Stimulated activated CD4-positive, alpha-beta T cell treated with anti-CD3 and anti-CD28 coated beads, Interleukin-2, amount 100 ng/mL, for 48 hours (primary cell): Measurements from ENCODE around the gene ICE2.

Experiments
- DNase-seq, 2 donors: peaks; one replicate each; pipeline ENCODE4 v3.0.0-alpha.2; 2020

ICE2 gene

DNA sequence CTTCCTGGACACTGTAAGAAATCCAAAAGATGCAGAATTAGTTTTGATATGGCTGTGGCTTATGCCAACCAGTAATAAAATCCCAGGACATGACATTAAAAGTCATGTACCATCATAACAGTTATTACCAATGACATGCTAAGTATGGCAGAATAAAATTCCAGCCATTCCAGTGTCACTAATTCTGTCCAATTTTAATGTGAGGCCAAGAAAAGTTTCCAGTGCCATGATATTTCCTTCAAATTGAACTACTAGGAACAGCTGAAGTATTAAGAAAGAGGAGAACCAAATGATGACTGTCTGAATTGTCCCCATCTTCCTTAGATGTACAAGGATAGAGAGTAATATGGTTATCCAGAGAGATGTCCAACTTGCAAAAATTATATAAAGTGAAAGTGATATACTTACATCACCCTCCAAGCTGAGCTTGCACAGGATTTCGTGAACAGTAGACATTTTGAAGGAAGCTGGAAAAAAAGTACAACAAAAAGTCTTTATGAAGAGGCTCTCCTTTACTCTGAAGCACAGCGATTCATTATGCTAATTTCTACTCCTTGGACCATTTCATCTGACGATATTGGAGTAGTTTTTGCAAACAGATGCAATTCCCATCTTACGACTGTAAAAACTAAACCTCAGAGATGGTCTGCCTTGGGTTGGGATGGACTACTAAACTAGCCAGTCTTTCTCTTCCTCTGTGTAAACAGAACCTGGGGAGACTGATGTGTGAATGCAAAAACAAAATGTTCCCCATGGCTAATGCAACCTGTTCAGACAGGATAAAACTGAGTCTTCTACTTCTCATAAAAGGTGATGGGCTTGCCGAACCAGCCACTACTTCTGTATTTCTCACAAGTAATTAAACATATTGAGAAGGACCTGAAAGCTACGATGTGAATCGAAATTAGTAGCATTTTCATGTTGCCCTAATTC lies 93.1 kb downstream of the ICE2 start:
- no peak for DNase-seq

DNA sequence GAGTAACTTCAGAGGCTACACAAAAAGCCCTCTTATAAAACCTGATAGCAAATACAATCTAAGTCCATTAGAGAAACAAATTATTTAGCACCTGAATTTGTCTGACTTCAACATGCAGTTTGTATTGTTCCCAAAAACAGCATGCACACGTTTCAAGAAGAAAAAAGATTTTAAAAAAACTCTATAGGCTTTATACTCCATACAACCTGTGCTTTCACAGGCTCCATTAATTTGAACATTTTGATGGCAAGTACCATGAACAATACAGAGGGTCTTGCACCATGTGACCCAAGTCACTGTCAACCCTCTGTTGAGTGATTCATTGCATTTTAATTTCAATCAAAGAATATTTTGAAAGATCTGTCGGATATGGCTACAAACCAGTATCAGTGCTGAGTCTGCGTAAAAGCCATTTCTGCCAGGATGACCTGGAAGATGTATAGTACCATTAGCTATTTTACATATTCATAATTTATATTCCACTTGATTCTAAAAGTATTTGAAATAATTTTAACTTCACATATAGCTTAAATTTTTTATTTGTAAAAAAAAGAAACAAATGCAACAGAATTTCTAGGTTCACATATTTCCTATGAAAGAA lies 94.3 kb downstream of the ICE2 start:
- no peak for DNase-seq

DNA sequence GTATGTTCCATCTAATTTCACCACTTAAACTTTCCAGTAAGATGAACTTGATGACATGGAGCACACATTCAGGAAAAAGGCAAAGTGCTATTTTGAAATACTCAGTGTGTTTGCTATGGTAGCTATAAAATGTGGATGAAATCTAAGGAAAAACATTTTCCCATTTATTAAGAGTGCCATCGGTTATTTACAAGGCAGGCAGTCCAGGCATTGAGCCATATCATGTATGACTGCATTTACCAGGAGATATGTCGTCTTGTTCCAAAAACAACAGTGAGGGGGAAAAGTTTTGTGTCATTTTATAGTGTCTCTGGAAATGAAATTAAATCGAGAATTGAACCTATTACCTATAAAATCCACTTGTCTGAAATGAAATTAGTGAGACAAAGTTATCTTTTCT lies 94.9 kb downstream of the ICE2 start:
- no peak for DNase-seq

DNA sequence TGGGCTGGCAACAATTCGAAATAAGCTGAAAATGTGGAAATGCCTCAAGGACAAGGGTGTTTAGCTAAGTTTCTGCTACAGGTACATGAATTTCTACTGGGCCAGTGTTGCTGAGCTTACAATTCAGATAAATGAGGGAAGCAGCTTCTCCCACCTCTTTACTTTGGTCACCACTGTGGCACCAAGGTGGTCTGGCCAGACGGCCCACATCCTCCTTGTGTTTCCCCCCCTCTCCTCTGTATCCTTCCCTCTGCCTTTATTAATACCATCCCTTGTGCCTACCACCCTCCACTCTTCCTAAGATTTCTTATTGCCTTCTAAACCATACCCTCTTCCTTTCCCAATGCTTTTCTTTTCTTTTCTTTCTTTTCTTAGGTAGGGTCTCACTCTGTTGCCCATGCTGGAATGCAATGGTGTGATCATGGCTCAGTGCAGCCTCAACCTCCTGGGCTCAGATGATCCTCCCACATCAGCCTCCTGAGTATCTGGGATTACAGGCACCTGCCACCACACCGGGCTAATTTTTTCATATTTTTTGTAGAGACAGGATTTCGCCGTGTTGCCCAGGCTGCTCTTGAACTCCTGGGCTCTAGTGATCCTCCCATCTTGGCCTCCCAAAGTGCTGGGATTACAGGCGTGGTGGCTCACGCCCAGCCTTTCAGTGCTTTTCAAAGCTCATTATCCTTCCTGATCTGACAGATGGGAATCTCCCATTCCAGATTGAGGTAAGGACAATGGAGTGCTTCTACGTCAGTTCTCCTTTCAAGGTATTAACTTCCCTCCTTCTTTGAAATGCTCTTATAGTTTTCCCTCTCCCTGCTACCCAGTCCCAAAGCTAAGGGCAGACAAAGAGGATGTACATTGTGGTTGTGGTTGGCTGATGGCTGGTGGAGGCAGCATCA lies 95.9 kb downstream of the ICE2 start:
- no peak for DNase-seq

DNA sequence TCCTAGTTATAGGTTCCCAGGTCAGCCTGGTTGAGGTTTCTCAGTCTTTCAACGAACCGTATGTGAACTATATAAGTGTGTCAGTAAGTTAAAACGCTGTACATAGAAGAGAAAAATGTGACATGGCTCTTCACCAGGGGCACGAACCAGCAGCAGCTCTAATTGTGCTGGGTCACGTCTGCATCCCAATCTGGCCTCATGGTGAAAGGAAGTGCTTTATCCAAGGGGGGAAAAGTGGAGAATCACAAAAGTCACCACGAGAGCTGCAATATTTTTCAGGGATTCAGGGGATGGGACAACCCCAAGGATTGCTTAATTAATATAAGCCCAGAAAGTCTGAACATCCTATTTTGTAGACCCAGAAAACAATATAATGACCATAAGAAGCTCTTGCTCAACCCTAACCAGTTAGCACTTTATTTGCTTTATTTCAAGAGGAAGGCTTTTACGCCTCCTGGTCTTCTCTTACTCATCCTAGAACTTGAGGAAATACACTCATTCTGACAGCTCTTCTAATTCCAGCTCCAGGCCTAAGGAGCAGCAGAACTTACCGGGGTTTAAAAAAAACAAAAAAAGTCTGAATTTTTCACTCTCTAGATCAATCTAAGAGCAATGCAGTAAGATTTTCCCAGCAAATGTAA lies 97.7 kb downstream of the ICE2 start:
- DNase-seq = no peak

DNA sequence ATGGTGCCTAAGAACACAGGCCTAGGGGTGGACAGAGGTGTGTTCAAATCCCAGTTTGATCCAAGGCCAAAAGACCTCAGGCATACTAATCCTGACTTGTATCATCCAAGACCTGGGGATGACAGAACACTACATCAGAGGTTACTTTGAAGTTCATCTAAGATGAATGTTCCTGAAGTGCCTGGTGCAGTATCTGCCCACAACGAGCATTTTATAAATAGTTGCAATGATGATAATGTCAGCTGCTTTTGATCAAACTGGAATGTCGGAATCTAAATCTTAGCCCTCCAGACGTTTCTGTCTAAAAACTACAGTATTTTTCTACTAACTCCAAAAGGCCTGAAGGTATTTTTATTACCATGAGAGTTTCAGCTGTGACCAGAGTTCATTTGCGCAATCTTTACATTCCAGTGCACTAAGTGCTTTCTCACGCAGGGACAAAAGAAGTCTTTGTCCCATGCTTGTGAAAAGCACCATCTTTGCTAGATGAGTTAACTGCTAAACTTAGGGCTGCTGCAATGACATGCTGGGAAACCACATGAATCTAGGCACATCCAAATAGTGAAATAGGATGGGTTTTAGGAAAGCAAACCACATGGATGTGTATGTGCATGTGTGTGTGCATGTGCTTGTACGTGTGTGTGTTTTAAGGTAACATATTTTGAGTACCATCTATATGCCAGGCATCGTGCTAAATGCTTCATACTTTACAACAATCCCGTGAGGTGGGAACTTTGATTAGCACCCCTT lies 99.2 kb downstream of the ICE2 start:
- no peak for DNase-seq

DNA sequence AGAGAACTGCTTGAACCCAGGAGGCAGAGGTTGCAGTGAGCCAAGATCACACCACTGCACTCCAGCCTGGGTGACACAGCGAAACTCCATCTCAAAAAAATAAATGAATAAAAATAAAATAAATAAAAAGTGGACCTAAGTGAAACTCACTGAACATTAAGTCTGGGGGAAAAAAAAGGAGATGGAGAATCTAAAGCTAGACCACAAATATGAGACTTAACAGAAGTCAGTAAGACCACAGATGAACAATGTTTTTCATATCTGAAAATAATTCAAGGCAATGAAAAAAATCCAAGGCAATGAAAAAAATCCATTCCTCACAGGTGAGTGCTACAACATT lies 99.8 kb downstream of the ICE2 start:
- no peak for DNase-seq

DNA sequence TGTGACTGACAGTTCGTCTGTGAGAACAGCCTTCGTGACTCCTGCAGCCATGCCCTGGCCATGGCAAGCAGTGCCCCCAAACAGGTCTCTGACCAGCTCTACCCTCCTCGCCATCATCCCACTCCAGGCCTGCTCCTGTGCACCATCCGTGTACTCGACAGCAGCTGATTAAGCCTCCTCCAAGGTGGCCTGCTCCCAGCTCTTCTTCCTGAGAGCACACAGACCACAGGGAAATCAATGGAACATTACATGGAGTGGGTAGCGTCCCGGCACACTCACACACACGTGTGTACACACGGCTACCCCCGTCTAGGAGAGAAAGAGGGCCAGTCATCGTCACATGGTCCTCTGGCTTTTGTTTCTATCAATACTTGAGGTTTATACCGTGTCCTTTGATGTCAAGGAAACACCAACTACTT lies 102.3 kb downstream of the ICE2 start:
- no peak for DNase-seq

DNA sequence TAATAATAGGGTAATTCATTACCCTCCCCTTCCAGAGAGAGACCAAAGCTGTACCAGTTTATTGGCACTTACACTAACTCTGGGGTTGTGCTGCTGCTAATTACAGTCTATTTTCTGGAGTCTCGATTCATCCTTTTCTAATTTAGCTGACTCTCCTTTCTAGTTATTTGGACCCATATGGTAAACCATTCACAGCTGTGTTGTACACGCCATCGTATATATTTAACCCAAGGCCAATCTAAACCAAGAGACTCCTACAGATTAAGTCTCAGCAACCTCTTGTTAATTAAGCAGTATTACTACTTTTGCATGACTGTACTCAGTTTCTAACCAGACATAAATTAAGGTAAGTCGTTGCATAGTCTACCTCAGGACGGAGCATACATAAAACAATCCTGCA lies 103.6 kb downstream of the ICE2 start:
- DNase-seq = no peak

DNA sequence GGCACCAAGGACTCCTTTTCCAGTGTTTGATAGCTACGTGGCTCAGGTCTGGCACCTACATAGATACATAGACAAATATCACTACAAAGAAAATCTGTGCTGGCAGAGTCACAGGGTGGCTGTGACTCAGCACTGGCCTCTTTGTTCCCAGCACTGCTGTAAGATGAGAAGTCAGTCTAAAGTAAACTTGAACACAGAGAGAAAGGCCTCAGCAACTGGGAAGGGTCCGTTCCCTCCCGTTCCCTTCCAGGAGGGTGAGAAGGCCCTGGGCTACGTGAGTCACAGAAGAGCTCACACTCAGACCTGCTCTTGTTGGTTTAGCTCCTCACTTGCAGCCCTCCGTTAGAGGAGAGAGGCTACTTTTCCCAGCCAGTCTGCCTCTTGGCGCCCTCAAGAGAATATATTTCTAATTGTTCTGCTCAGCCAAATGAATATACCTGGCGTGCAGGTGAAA lies 104.3 kb downstream of the ICE2 start:
- DNase-seq = no peak

DNA sequence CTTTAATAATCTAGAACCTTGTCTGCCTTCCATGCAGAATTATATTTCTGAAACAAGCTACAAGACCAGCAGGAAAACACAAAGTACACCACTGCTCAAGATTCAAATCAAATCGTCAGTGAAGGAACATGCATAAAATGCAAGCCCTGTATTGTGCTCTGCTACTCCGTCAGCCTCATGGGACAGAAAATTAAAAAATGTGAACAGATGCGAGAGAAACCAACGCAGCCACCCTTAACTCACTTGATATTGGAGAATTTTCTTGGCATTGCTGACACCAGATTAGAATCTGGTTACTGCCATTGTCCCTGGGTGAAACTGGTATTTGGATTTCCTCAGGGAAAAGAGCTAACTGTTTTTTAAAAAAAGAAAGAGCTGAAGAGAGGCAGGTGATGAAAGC lies 104.7 kb downstream of the ICE2 start:
- no peak for DNase-seq

DNA sequence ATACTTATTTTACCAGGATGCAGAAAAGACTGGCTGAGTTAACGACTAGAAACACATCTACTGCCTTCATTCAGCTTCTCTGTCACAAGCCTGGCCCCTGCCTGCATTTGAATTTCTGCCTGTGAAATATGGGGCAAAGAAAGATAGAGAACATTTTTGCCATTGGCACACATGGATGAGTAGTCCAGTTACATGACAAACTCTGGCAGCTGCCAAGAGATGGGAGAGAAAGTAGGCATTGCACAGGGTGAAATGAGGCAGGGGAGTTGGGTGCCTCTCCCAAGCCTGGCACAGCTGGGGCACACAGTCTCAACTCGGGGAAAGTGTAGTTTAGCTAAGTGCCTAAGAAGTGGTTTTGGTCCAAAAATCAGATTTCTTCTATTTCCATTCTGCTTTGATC lies 105.2 kb downstream of the ICE2 start:
- no peak for DNase-seq

DNA sequence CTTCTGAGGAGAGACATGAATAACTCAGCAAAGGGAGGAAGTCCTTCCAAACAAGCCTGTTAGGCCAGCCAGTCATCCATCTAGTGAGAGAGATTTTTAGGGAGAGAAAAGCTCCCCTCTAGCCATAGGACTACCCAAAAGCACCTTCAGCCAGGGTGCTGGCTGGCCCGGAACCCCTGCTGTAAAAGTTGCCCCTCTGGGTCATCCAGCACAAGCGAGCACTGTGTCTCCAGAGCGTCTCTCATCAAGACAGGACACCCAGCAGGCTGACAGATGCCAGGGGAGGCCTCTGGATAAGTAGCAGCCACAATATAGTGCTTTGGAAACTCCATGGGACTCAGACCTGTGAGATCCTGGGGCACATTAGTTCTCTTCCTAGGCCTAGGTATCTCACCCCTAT lies 105.6 kb downstream of the ICE2 start:
- no peak for DNase-seq

DNA sequence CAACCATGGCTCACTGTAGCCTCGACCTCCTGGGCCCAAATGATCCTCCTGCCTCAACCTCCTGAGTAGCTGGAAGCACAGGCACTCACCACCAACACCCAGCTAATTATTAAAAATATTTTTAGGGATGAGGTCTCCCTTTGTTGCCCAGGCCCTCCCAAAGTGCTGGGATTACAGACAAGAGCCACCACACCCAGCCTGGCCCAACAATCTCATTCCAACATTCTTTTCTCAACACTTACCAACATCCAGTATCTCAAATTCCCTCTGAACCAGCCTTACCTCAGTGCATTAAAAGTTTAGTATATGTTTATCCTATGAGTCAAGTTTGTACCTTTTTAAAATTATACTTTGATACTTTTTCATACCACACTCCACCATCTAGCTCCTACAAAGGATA lies 106.2 kb downstream of the ICE2 start:
- DNase-seq = no peak

DNA sequence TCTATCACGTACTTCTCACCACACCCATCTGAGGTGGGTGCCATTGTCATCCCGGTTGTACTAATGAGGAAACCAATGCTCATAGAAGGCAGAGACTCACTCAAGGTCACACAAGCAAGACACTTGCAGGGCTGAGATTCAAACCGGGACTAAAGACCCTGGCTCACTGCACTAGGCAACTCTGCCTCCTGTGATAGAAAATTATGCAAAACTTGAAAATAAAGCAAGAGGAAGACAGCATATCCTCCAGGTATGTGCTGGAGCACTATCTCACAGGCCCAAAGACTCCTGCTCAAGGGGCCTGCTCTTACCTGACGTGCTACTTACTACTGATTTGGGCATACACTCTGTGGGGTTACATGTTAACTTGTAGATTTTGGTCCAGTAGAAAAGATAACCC lies 106.7 kb downstream of the ICE2 start:
- no peak for DNase-seq

DNA sequence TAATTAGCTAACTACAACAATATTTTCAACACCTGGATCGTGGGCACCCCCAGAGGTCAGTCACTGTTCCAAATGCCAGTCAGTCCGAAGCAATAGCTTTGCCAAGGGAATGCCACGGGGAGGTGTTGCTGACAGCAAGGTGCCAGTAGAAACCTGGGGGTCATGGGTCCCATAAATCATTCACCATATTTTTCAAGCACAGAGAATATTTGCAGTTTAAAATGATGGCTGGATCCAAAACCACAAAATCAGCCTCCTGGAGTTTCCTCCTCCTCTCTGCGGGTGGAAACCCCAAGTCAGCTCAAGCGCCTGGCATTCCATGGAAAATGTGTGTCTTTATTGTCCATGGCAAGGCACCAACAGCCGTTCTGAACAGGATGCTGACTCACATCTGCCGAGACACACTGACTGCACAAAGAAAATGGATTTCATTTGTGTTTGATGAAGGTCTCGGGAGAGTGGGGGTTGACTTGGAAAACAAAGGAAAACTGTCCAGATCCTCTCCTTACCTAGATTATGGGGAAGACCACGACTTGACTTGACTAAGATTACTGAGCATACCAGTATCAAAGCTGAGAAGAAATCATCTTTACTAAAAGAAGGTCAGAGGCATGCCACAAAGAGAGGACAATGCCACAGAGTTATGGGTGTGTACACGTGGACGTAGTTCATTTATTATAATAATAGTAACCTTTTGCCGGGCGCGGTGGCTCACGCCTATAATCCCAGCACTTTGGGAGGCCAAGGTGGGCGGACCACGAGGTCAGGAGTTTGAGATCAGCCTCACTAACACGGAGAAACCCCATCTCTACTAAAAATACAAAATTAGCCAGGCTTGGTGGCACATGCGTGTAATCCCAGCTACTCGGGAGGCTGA lies 107.5 kb downstream of the ICE2 start:
- DNase-seq = no peak

DNA sequence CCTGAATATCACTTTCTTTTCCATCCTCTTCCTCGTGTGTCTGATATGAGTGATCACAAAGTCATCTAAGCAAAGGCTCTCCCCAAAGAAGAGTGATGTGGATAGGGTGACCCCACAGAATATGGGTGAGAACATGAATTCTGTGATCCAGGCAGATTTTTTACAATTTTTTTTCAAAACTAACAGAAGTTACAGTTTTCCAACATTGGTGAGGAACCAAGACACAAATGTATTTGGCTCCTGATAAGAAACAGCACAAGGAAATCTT lies 108.1 kb downstream of the ICE2 start:
- no peak for DNase-seq

DNA sequence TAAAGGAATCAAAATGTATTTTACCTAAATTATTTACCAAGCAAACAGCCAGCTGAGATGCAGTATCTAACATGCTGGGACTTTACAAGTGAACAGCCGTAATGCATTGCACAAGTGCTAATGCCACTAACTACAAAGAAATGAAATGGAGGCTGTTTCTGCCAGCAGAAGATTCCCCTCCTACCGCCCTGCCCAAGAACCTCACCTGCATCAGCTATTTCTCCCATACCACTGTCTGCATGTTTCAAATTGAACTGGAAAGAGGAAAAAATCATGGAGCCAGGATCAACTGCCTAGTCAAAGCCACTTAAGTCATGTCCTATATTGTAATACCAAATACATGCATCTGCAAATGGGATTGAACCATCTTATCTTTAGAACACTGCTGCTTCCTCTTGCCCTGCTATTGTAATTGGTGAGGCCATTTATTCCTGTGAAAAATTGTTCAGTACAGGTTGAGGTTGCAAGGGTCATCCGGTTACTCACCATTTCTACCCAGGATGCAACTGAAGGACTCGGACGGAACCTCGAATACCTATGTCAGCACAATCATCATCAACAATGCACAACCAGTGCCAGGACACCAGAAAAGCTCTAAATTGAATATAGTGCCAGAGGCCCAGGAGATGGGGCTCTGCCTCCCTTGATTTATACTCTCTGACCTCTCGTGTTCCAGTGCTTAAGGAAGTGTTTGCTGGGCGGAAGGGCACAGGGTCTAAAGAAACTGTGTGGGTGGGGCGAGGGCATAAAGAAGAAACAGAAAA lies 108.7 kb downstream of the ICE2 start:
- DNase-seq = no peak

DNA sequence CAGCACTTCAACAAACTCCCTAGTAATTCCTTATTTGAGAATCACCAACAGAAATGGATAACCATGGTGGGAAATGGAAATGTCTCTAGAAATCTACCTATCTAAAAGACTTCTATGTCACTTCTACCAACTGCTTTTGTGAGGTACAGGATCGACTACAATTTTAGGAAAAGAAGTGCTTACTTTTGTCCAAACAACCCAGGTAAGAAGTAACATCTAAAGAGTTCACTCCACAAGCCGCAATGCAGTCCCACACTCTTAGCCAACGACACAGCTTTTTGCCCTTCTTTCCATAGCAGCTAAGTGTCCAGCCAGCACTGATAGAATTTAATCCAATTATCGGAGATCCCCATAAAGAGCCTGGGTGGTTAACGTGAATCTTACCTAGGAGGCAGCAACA lies 109.2 kb downstream of the ICE2 start:
- no peak for DNase-seq
